ENCODE data around the gene POLR3K. TPM values are rescaled to one million over a fixed set of nuclear protein-coding genes. Genes with fewer than 3 reads are reported as not detected.

The POLR3K gene
- polyA plus RNA-seq, 2 of the 4 experiments (the other 2 are of a cell fraction), result 47.6 to 50.9 TPM

DNA sequence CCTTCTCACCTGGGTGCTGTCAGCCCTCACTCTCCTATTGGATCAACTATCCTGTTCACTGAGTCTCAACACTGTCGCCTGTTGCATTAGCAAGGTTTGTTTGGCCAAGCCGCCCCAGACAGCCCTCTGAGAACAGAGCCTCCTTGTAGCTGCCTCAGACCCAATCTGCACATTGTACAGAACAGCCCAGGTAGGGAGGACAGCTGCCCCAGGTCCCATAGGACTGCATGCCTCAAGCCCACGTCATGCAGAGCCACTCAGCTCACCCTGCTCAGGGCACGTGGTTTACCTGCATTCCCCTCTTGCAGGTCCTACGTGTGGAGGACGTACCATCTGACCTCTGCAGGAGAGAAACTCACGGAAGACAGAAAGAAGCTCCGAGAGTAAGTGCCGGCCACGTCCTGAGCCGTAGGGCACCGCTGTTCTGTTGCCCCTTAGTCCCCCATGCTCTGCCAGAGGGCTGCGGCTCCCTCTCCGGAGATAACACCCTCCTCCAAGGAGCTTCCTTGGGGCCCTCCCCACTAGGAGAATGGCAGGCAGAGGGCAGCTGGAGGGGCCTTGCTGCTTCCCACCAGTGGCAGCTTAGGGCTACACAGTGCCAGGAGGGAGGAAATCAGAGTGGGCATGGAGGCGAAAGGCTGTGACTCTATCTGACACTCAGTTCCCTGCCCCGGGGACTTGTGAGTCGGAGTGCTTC lies 3.0 kb upstream of the POLR3K start:
- peaks cover 11% of the 10 kb centered on the region; the same call in 2 of the 3 replicates for H3K4me1 ChIP-seq
- FAIRE-seq (no peak), ATAC-seq (no peak), DNase-seq (ENCODE audit: low read depth in 1 of 2, low spot score in 1 of 2) (no peak)
- no peak overlapping the region for H3K4me2 ChIP-seq
- ChIA-PET CTCF (interaction anchor here (0.6 to 25.2 kb wide), 6 partner anchors 10 to 306 kb away, joined by 3 to 718 read pairs (median 10); partner anchors contain the start of genes MPG and RHBDF1), POLR2A (no interaction called here)
- no peaks in the 10 kb centered on the region for H3K9me3 ChIP-seq
- H3K27ac ChIP-seq, result no peak overlapping the region
- WGBS (ENCODE audit: missing lambda C conversion rate), result 91% methylated on average over 17 of the region's 17 CpGs
- TF ChIP-seq BCL3 (IDR thresholded peaks at IDR 0.05) (no peak), HOXA7 (CRISPR knock-in tag; IDR thresholded peaks at IDR 0.05) (no peak), ZC3H11A (IDR thresholded peaks at IDR 0.05) (no peak), REST (IDR thresholded peaks at IDR 0.05) (no peak), CBX8 (IDR thresholded peaks at IDR 0.05) (no peak), FOXS1 (CRISPR knock-in tag; IDR thresholded peaks at IDR 0.05) (no peak), EP300 (IDR thresholded peaks at IDR 0.05) (no peak), RARB (CRISPR knock-in tag; IDR thresholded peaks at IDR 0.05) (no peak), CHD2 (IDR thresholded peaks at IDR 0.05; ENCODE audit: low read length, partially characterized antibody) (no peak), RAD21 (conservative IDR thresholded peaks at IDR 0.05 in 1 of 2, IDR thresholded peaks at IDR 0.05 in 1 of 2) (no peak), CBX2 (IDR thresholded peaks at IDR 0.05; ENCODE audit: borderline replicate concordance, low read depth) (no peak), RCOR1 (IDR thresholded peaks at IDR 0.05; ENCODE audit: low read depth, low read length) (no peak), RNF2 (IDR thresholded peaks at IDR 0.05; ENCODE audit: borderline replicate concordance, low read depth) (no peak), ZNF302 (CRISPR knock-in tag; IDR thresholded peaks at IDR 0.05) (no peak), NFE2L2 (conservative IDR thresholded peaks at IDR 0.05; ENCODE audit: low read length) (no peak), MAZ (IDR thresholded peaks at IDR 0.05; ENCODE audit: borderline replicate concordance, low read depth, low read length) (no peak), GATA3 (IDR thresholded peaks at IDR 0.05; ENCODE audit: borderline replicate concordance) (no peak), JUNB (IDR thresholded peaks at IDR 0.05) (no peak)
- no peak overlapping the region for H3K4me3 ChIP-seq

DNA sequence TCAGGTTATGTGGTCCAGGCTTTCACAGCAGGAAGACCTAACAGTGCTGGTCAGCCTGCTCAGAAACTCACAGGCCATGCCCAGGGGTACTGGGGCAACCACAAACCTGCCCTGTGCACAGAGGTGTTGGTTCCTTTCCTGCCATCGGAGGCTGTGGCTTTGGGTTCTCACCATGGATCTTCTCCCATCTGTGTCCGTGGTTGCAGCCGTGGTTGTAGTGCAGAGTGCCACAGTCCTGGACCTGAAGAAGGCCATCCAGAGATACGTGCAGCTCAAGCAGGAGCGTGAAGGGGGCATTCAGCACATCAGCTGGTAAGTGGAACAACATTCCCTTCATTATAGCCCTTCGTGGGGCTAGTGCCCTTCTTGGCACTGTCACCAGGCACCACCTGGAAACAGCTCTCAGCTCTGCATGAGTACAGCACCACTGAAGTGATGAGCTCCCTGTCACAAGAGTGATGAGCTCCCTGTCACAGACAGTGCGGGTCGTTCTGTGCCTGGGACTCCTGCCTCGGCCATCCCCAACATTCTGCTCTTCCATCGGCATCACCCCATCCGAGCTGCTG lies 2.2 kb upstream of the POLR3K start:
- CTCF ChIA-PET, result interaction anchor here (1.1 to 25.2 kb wide), 4 partner anchors 10 to 306 kb away, joined by 3 to 718 read pairs (median 30); partner anchors contain the start of genes MPG and RHBDF1
- WGBS (ENCODE audit: missing lambda C conversion rate), result 89% methylated on average over 11 of the region's 11 CpGs
- FAIRE-seq (no peak), DNase-seq (ENCODE audit: low read depth in 1 of 2, low spot score in 1 of 2) (no peak), ATAC-seq (no peak)
- Histone ChIP-seq H3K4me2 (no peak overlapping the region), H3K4me1 (peaks cover 14% of the 10 kb centered on the region; the same call in 2 of the 3 replicates), H3K4me3 (no peak overlapping the region), H3K9me3 (no peaks in the 10 kb centered on the region), H3K27ac (no peak overlapping the region)
- TF ChIP-seq HEYL (CRISPR knock-in tag; IDR thresholded peaks at IDR 0.05) (no peak), RFX5 (IDR thresholded peaks at IDR 0.05) (no peak), RNF2 (IDR thresholded peaks at IDR 0.05; ENCODE audit: borderline replicate concordance, low read depth) (no peak), JUNB (IDR thresholded peaks at IDR 0.05) (no peak), TP53 (CRISPR knock-in tag; IDR thresholded peaks at IDR 0.05) (no peak), POLR2A (IDR thresholded peaks at IDR 0.05; ENCODE audit: low read length) (no peak), CHD4 (IDR thresholded peaks at IDR 0.05; ENCODE audit: borderline replicate concordance) (no peak), HOXB13 (CRISPR knock-in tag; IDR thresholded peaks at IDR 0.05; ENCODE audit: low read depth) (no peak), NR3C1 (IDR thresholded peaks at IDR 0.05) (no peak), MAX (IDR thresholded peaks at IDR 0.05) (no peak)
- POLR2A ChIA-PET, result no interaction called here
